Ishikawa (cell line): Measurements from ENCODE around the gene PRSS16.

Experiments
- CEBPB ChIP-seq: IDR thresholded peaks from 2 replicates; pipeline ENCODE4 v1.6.1; 2012
- CREB1 ChIP-seq: IDR thresholded peaks from 2 replicates; pipeline ENCODE4 v1.6.1; 2012; ENCODE audit warnings: low read depth
- EGR1 ChIP-seq: IDR thresholded peaks from 2 replicates; pipeline ENCODE4 v1.6.1; 2012
- EP300 ChIP-seq: IDR thresholded peaks from 2 replicates; pipeline ENCODE4 v1.6.1; 2012; ENCODE audit warnings: borderline replicate concordance
- FOXM1 ChIP-seq: IDR thresholded peaks from 2 replicates; pipeline ENCODE4 v1.6.1; 2012; ENCODE audit warnings: low read depth, borderline replicate concordance
- NFIC ChIP-seq: IDR thresholded peaks from 2 replicates; pipeline ENCODE4 v1.6.1; 2012
- RAD21 ChIP-seq: IDR thresholded peaks from 2 replicates; pipeline ENCODE4 v1.6.1; 2012; ENCODE audit warnings: low read depth
- TAF1 ChIP-seq: IDR thresholded peaks from 2 replicates; pipeline ENCODE4 v1.6.1; 2012; ENCODE audit warnings: low read depth, mild to moderate bottlenecking
- TCF12 ChIP-seq: IDR thresholded peaks from 2 replicates; pipeline ENCODE4 v1.6.1; 2012; ENCODE audit warnings: low read depth
- TEAD4 ChIP-seq: IDR thresholded peaks from 2 replicates; pipeline ENCODE4 v1.6.1; 2012
- YY1 ChIP-seq: IDR thresholded peaks from 2 replicates; pipeline ENCODE4 v1.6.1; 2012; ENCODE audit warnings: low read depth
- ZBTB7A ChIP-seq: IDR thresholded peaks from 2 replicates; pipeline ENCODE4 v1.6.1; 2012; ENCODE audit warnings: low read depth
- TF ChIP-seq, protein P1 (sequence below): IDR thresholded peaks from 2 replicates; pipeline ENCODE4 v1.6.1; 2012; ENCODE audit warnings: low read depth, mild to moderate bottlenecking
- TF ChIP-seq, protein P2 (sequence below): IDR thresholded peaks from 2 replicates; pipeline ENCODE4 v1.6.1; 2012
- TF ChIP-seq, protein P3 (sequence below): IDR thresholded peaks from 2 replicates; pipeline ENCODE4 v1.6.1; 2012

The PRSS16 gene

DNA sequence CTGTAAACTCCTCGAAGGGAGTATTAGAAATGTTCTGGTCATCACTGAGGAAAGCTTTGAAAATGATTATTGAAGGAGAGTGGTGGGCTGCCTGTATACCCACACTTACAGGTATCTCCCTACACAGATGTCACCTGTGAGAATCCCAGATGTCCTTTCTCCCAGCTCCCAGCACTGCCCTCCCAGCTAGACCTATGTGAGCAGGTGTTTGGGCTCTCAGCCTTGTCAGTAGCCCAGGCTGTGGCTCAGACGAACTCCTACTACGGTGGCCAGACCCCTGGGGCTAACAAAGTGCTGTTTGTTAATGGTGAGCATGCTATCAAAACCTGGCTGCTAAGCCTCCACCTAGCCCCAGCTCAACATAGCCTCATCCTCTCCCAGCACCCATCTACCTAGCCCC, 7.1 kb downstream of the PRSS16 start:
- TF ChIP-seq, protein P1, sequence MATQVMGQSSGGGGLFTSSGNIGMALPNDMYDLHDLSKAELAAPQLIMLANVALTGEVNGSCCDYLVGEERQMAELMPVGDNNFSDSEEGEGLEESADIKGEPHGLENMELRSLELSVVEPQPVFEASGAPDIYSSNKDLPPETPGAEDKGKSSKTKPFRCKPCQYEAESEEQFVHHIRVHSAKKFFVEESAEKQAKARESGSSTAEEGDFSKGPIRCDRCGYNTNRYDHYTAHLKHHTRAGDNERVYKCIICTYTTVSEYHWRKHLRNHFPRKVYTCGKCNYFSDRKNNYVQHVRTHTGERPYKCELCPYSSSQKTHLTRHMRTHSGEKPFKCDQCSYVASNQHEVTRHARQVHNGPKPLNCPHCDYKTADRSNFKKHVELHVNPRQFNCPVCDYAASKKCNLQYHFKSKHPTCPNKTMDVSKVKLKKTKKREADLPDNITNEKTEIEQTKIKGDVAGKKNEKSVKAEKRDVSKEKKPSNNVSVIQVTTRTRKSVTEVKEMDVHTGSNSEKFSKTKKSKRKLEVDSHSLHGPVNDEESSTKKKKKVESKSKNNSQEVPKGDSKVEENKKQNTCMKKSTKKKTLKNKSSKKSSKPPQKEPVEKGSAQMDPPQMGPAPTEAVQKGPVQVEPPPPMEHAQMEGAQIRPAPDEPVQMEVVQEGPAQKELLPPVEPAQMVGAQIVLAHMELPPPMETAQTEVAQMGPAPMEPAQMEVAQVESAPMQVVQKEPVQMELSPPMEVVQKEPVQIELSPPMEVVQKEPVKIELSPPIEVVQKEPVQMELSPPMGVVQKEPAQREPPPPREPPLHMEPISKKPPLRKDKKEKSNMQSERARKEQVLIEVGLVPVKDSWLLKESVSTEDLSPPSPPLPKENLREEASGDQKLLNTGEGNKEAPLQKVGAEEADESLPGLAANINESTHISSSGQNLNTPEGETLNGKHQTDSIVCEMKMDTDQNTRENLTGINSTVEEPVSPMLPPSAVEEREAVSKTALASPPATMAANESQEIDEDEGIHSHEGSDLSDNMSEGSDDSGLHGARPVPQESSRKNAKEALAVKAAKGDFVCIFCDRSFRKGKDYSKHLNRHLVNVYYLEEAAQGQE, result no peak
- TF ChIP-seq YY1 (no peak), EP300 (no peak), FOXM1 (no peak), NFIC (no peak)
- TF ChIP-seq, protein P2, sequence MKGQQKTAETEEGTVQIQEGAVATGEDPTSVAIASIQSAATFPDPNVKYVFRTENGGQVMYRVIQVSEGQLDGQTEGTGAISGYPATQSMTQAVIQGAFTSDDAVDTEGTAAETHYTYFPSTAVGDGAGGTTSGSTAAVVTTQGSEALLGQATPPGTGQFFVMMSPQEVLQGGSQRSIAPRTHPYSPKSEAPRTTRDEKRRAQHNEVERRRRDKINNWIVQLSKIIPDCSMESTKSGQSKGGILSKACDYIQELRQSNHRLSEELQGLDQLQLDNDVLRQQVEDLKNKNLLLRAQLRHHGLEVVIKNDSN, result no peak
- TF ChIP-seq, protein P3, sequence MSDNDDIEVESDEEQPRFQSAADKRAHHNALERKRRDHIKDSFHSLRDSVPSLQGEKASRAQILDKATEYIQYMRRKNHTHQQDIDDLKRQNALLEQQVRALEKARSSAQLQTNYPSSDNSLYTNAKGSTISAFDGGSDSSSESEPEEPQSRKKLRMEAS, result no peak

DNA sequence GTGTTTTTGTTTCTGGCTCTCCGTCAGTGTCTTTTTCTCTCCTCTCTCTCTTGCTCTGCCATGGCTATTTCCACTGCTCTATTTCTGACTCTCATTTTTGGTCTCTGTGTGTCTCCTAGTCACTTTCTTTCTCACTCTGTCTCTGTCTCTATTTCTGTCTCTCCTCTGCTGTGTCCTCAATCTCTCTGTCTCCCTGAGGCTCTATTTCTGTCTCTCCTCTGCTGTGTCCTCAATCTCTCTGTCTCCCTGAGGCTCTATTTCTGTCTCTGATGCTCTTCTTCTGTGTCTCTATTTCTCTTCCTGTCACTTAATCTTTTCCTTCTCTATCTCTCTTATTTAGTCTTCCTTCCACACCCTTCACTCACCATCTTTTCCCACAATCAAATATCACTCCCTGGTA, 8.4 kb downstream of the PRSS16 start:
- TF ChIP-seq, protein P2, result no peak
- TF ChIP-seq, protein P3, result no peak
- TF ChIP-seq TAF1 (no peak), ZBTB7A (no peak), YY1 (no peak), EP300 (no peak), TCF12 (no peak), EGR1 (no peak), RAD21 (no peak), FOXM1 (no peak), NFIC (no peak), CREB1 (no peak), TEAD4 (no peak)

DNA sequence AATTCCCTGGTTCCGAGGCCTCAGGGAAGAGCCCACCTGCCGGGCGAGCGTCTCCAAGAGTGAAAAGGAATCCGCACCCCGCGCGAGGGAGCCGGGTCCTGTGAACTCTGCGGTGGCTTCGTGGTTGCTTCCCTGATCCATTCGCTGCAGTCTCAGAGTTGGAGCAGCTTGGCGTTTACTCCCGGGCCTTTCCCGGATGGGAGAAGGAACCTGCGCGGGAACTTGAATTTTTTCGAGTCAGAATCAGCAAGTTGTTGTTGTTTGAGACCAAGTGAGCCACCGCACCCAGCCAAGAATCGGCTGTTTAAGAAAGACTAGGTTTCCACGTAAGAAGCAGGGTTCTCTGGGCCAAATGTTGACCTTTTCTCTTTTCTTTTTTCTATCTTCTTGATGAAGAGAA, 12.9 kb downstream of the PRSS16 start:
- TF ChIP-seq, protein P3, result no peak

DNA sequence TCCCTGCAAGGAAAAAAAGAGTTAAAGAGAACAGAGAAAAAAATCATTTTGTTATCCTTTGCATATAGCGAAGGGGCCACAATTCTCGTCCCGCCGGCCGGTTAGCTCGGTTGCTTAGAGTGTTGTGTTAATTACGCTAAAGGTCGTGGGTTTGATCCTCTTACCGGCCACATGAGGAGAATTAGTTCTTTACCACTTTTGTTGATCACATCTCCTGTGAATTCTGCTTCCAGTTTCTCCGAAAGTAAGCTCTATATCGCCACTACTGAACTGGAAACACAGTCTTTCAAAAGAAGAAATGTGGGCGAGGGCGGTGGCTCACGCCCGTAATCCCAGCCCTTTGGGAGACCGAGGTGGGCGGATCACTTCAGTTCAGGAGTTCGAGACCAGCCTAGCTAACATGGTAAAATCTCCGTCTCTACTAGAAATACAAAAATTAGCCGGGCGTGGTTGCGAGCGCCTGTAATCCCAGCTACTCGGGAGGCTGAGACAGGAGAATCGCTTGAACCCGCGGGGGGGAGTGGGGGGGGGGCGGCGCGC, 13.4 kb downstream of the PRSS16 start:
- TF ChIP-seq TEAD4 (no peak), YY1 (no peak), FOXM1 (no peak), RAD21 (no peak), EP300 (no peak), CREB1 (no peak), ZBTB7A (no peak), TCF12 (no peak), NFIC (no peak), EGR1 (no peak), CEBPB (no peak), TAF1 (no peak)
- TF ChIP-seq, protein P2, result no peak
- TF ChIP-seq, protein P1, result no peak
- TF ChIP-seq, protein P3, result no peak

DNA sequence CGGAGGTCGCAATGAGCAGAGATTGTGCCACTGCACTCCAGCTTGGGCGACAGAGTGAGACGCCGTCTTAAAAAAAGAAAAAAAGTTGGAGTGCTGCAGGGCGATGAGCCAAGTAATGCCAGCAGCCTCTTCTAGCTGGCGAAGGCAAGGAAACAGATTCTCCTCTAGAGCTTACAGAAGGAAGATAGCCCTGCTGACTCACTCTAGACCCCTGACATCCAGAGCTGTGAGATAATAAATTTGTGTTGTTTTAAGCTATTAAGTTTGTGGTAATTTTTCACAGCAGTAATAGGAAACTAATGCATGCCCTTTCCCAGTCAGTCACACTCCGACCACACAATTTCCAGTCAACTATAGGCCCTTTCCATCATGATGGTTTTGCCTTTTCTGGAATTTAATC, 16.4 kb downstream of the PRSS16 start:
- TF ChIP-seq EP300 (no peak), FOXM1 (no peak), CREB1 (no peak), RAD21 (no peak), TEAD4 (no peak)
- TF ChIP-seq, protein P2, result no peak
